Caki2 (cell line): Measurements from ENCODE around the gene SAMD9L. TPM values are rescaled to one million over a fixed set of nuclear protein-coding genes. Genes with fewer than 3 reads are reported as not detected.

Experiments used
- DNase-seq: peaks from one replicate; pipeline ENCODE4 v3.0.0-alpha.2; 2015; ENCODE audit warnings: low read depth
- in situ Hi-C: cut with HindIII; loops from 2 replicates; pipeline ENCODE4 v1.10.0; 2016; ENCODE audit warnings: low sequenced_read_pairs, low pct_unique_long_range_greater_than_20kb, mixed read lengths
- total RNA-seq: library from RNA; depleted of rRNA; stranded (reverse); fragments of >200 nt; shearing (Covaris generic); gene quantifications from 2 replicates; pipeline ENCODE4 v1.2.3, GENCODE V29; 2014; ENCODE audit warnings: low replicate concordance; rRNA removed

The SAMD9L gene
- total RNA-seq, 1 experiment from 2014 or later = 0.17 TPM

DNA sequence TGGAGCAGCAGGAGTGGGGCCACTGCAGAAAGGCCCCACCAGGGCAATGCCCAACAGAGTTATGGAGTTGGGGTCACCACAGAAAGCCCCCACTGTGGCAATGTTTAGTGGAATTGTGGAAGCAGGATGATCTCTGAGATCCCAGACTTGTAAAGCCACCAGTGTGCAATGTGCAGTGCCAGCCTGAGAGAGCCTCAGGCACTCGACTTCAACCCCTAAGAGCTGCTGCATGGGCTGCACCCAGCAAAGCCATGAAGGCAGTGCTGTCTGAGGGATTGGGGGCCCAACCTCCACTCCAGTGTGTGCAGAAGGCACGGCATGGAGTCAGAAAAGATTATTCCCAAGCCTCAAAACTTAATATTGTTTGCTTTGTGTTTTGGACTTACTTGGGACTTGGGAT lies 50.8 kb downstream of the SAMD9L start:
- in situ Hi-C loops = no loop called here
- DNase-seq = no peak

DNA sequence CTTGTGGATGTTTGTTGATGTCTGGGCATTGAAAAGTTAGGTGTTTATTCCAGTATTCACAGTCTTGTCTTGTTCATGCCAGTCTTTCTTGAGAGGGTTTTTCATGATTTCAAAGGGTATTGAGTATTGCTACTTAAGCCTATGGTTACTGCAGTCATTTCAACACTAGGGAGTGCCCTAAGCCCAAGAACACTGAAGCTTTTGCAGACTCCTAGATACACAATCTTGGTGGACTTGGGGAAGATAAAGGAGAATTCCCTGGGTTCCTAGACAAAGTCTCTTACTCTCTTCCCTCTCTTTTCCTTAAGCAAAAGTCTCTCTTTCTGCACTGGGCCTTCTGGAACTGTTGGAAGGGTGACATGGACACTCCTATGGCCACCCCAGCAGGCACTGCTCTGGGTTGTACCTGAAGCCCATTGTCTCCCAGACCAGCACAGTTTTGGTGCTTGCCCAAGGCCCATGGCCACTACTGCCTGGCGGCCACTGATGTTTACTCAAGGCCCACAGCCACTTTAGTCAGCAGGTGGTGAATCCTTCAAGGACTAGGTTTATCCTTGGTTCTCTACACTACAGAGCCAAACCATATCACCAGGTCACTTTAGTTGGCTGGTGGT lies 55.3 kb downstream of the SAMD9L start:
- no peak for DNase-seq
- in situ Hi-C loops = no loop called here

Other genes starting within 250 kb of the SAMD9L start
- gene SAMD9, start 30.4 kb downstream of the SAMD9L start, total RNA-seq = 4.0 and 6.4 TPM in 2 replicates
- gene HEPACAM2, start 78.1 kb upstream of the SAMD9L start, total RNA-seq = not detected in 2 replicates
- gene VPS50, start 84.0 kb upstream of the SAMD9L start, total RNA-seq = 5.5 and 10.4 TPM in 2 replicates